OCI-LY1 (cell line): ENCODE data around the gene RAB15.

ENCODE experiments used
- H2AFZ ChIP-seq: fragments of 200-600 bp; sonication (generic), shearing (Covaris generic); 2 replicates; pipeline ENCODE4 v1.6.0; 2014; ENCODE audit warnings: antibody characterized with exemption, mild to moderate bottlenecking, low read length
- H3F3A ChIP-seq: fragments of 200-600 bp; sonication (generic), shearing (Covaris generic); 2 replicates; pipeline ENCODE4 v1.6.0; 2014; ENCODE audit warnings: mild to moderate bottlenecking, antibody characterized with exemption, low read length, moderate library complexity; ENCODE audit not compliant: insufficient read depth
- H3K27ac ChIP-seq: fragments of 200-600 bp; sonication (generic); 2 replicates; pipeline ENCODE4 v1.5.1; 2014; ENCODE audit warnings: low read length, mixed run types, mild to moderate bottlenecking, low read depth; ENCODE audit not compliant: poor library complexity, severe bottlenecking
- H3K27me3 ChIP-seq: fragments of 200-600 bp; sonication (generic); 2 replicates; pipeline ENCODE4 v1.6.0; 2014; ENCODE audit warnings: antibody characterized with exemption, mild to moderate bottlenecking, low read length, moderate library complexity; ENCODE audit not compliant: insufficient read depth
- H3K36me3 ChIP-seq: fragments of 200-600 bp; sonication (generic); 2 replicates; pipeline ENCODE4 v1.6.1; 2014; ENCODE audit warnings: mild to moderate bottlenecking, antibody characterized with exemption, low read length, moderate library complexity, mixed read lengths; ENCODE audit not compliant: insufficient read depth
- H3K4me1 ChIP-seq: fragments of 200-600 bp; sonication (generic); 2 replicates; pipeline ENCODE4 v1.5.1; 2014; ENCODE audit warnings: mild to moderate bottlenecking, low read length, moderate library complexity; ENCODE audit not compliant: insufficient read depth, severe bottlenecking
- H3K4me2 ChIP-seq: fragments of 200-600 bp; sonication (generic), shearing (Covaris generic); 2 replicates; pipeline ENCODE4 v1.6.1; 2014; ENCODE audit warnings: low read length
- H3K4me3 ChIP-seq: fragments of 200-600 bp; sonication (generic); 2 replicates; pipeline ENCODE4 v1.5.1; 2014; ENCODE audit warnings: low read length, low read depth, mild to moderate bottlenecking, mixed read lengths; ENCODE audit not compliant: poor library complexity, severe bottlenecking
- H3K79me2 ChIP-seq: fragments of 200-600 bp; shearing (Covaris generic); 2 replicates; pipeline ENCODE4 v1.6.1; 2016; ENCODE audit warnings: mixed run types, low read length, mixed read lengths; ENCODE audit not compliant: insufficient read depth
- H3K9ac ChIP-seq: fragments of 200-600 bp; sonication (generic), shearing (Covaris generic); 2 replicates; pipeline ENCODE4 v1.6.1; 2014; ENCODE audit warnings: mild to moderate bottlenecking, low read length, mixed read lengths
- H3K9me2 ChIP-seq: fragments of 200-600 bp; sonication (generic), shearing (Covaris generic); 2 replicates; pipeline ENCODE4 v1.6.1; 2014; ENCODE audit warnings: low read depth, mild to moderate bottlenecking, low read length, mixed read lengths
- H3K9me3 ChIP-seq: fragments of 200-600 bp; shearing (Covaris generic); 2 replicates; pipeline ENCODE4 v1.6.1; 2014; ENCODE audit warnings: low read length, mixed read lengths
- H4K20me1 ChIP-seq: fragments of 200-600 bp; sonication (generic), shearing (Covaris generic); 2 replicates; pipeline ENCODE4 v1.6.0; 2016; ENCODE audit warnings: mild to moderate bottlenecking, low read length; ENCODE audit not compliant: insufficient read depth
- CTCF ChIP-seq: fragments of 200-600 bp; sonication (generic), shearing (Covaris generic); IDR thresholded peaks from 2 replicates; pipeline ENCODE4 v1.5.1; 2017; ENCODE audit warnings: mild to moderate bottlenecking, antibody characterized with exemption, low read length, moderate library complexity, mixed read lengths
- EZH2 ChIP-seq: fragments of 200-600 bp; sonication (generic), shearing (Covaris generic); IDR thresholded peaks from 2 replicates; pipeline ENCODE4 v1.8.0; 2017; ENCODE audit warnings: borderline replicate concordance, mixed run types, mild to moderate bottlenecking, antibody characterized with exemption, low read length, moderate library complexity, mixed read lengths

RAB15 gene

DNA sequence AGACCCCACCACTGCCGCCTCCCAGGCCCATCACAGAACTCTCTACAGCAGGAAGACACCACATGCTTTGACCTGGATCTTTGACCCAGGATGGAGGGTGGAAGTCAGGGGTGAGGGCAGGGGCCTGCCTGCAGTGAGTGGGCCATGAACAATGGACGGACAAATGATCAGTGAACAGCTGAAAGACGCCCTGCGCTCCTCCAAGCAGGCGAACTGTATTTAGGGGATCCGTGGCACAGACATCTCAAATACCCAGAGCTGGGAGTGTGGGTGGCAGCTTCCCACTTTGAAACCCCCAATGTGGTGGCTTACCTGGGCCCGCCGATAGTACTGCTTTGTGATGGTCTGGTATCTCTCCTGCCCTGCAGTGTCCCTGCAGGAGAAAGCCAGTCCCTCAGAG, 20.8 kb downstream of the RAB15 start:
- Histone ChIP-seq H3K4me2 (no peak overlapping the region), H3K9me3 (no peaks in the 10 kb centered on the region), H3K79me2 (no peaks in the 10 kb centered on the region), H3K4me3 (no peak overlapping the region), H3K9me2 (no peaks in the 10 kb centered on the region), H3K4me1 (no peaks in the 10 kb centered on the region), H3F3A (no peaks in the 10 kb centered on the region), H3K9ac (no peak overlapping the region), H4K20me1 (no peaks in the 10 kb centered on the region), H3K27me3 (no peaks in the 10 kb centered on the region), H3K36me3 (no peaks in the 10 kb centered on the region), H2AFZ (no peak overlapping the region), H3K27ac (no peak overlapping the region)
- TF ChIP-seq CTCF (no peak), EZH2 (no peak)

GRCh38 chr14:64950889-64951288, 21.2 kb downstream of the RAB15 start:
- TF ChIP-seq CTCF (no peak), EZH2 (no peak)
- no peaks in the 10 kb centered on the region for H3K9me3 ChIP-seq
- H3K79me2 ChIP-seq, result no peaks in the 10 kb centered on the region
- no peak overlapping the region for H2AFZ ChIP-seq
- no peaks in the 10 kb centered on the region for H3K4me1 ChIP-seq
- H3K9ac ChIP-seq, result no peak overlapping the region
- no peaks in the 10 kb centered on the region for H3K27me3 ChIP-seq
- H3K4me2 ChIP-seq, result no peak overlapping the region
- H3K36me3 ChIP-seq, result no peaks in the 10 kb centered on the region
- H3F3A ChIP-seq, result no peaks in the 10 kb centered on the region
- no peak overlapping the region for H3K27ac ChIP-seq
- H3K9me2 ChIP-seq, result no peaks in the 10 kb centered on the region
- no peak overlapping the region for H3K4me3 ChIP-seq
- H4K20me1 ChIP-seq, result no peaks in the 10 kb centered on the region

- Histone ChIP-seq H3K27ac (no peak overlapping the region), H3F3A (no peaks in the 10 kb centered on the region), H3K79me2 (no peaks in the 10 kb centered on the region), H4K20me1 (no peaks in the 10 kb centered on the region), H3K4me2 (no peak overlapping the region), H3K9me2 (no peaks in the 10 kb centered on the region), H2AFZ (no peak overlapping the region), H3K4me1 (no peaks in the 10 kb centered on the region), H3K9me3 (no peaks in the 10 kb centered on the region), H3K4me3 (no peak overlapping the region), H3K9ac (no peak overlapping the region), H3K36me3 (peaks cover 6% of the 10 kb centered on the region; the same call in 1 of the 2 replicates), H3K27me3 (no peaks in the 10 kb centered on the region)
- TF ChIP-seq CTCF, result no peak
- TF ChIP-seq EZH2, result no peak
These were observed 23.4 kb downstream of the RAB15 start for GRCh38 chr14:64948612-64949210.
